OCI-LY3 (cell line): ENCODE data around the gene SLITRK3.

ENCODE experiments used
- CTCF ChIP-seq: fragments of 200-600, 300-600 bp; sonication (generic); IDR thresholded peaks from 2 replicates; pipeline ENCODE4 v1.5.1; 2014; ENCODE audit warnings: antibody characterized with exemption, low read length, low read depth
- EZH2phosphoT487 ChIP-seq: fragments of 200-600 bp; shearing (Covaris generic); IDR thresholded peaks from 2 replicates; pipeline ENCODE4 v1.6.1; 2018; ENCODE audit warnings: antibody characterized with exemption, mixed run types, low read depth

- no peak for TF ChIP-seq EZH2phosphoT487
- no peak for TF ChIP-seq CTCF
Observed at GRCh38 chr3:165148876-165149441, 47.2 kb downstream of the SLITRK3 start.
